GM21528 (cell line): ENCODE results near the gene AGPS.

Experiments
- ATAC-seq: cut with Tn5 transposase; IDR thresholded peaks from one replicate; pipeline ENCODE4 v1.9.1; 2021; ENCODE audit warnings: mild to moderate bottlenecking, moderate library complexity; ENCODE audit not compliant: unreplicated experiment, low FRiP score

AGPS gene

GRCh38 chr2:177577075-177577474 lies 184.5 kb downstream of the AGPS start:
- no peak for ATAC-seq

GRCh38 chr2:177578454-177578853 lies 185.9 kb downstream of the AGPS start:
- no peak for ATAC-seq

GRCh38 chr2:177579486-177580036 lies 187.0 kb downstream of the AGPS start:
- no peak for ATAC-seq

- ATAC-seq = no peak
Measured at GRCh38 chr2:177582000-177582399, 189.4 kb downstream of the AGPS start.

GRCh38 chr2:177584030-177584692 lies 191.6 kb downstream of the AGPS start:
- no peak for ATAC-seq

- ATAC-seq = no peak
Measured at GRCh38 chr2:177585234-177585863, 192.8 kb downstream of the AGPS start.

- no peak for ATAC-seq
Measured at GRCh38 chr2:177586154-177586553, 193.6 kb downstream of the AGPS start.

GRCh38 chr2:177587371-177587770 lies 194.8 kb downstream of the AGPS start:
- ATAC-seq = no peak

- ATAC-seq = no peak
Measured at GRCh38 chr2:177588671-177589070, 196.1 kb downstream of the AGPS start.

GRCh38 chr2:177589186-177589585 lies 196.6 kb downstream of the AGPS start:
- no peak for ATAC-seq

- ATAC-seq = no peak
Measured at GRCh38 chr2:177592397-177592796, 199.8 kb downstream of the AGPS start.

- no peak for ATAC-seq
Measured at GRCh38 chr2:177592945-177593344, 200.4 kb downstream of the AGPS start.

- no peak for ATAC-seq
Measured at GRCh38 chr2:177593402-177593801, 200.8 kb downstream of the AGPS start.
